CD4-positive, alpha-beta T cell treated with Interleukin-4 for 1 hour (primary cell): ENCODE data around the gene CELF1.

Source experiments
- DNase-seq, 2 donors: peaks; one replicate each; pipeline ENCODE4 v3.0.0-alpha.2; 2020 to 2022

Gene CELF1

GRCh38 chr11:47507563-47508239 lies 45.2 kb downstream of the CELF1 start:
- DNase-seq: no peak

DNA sequence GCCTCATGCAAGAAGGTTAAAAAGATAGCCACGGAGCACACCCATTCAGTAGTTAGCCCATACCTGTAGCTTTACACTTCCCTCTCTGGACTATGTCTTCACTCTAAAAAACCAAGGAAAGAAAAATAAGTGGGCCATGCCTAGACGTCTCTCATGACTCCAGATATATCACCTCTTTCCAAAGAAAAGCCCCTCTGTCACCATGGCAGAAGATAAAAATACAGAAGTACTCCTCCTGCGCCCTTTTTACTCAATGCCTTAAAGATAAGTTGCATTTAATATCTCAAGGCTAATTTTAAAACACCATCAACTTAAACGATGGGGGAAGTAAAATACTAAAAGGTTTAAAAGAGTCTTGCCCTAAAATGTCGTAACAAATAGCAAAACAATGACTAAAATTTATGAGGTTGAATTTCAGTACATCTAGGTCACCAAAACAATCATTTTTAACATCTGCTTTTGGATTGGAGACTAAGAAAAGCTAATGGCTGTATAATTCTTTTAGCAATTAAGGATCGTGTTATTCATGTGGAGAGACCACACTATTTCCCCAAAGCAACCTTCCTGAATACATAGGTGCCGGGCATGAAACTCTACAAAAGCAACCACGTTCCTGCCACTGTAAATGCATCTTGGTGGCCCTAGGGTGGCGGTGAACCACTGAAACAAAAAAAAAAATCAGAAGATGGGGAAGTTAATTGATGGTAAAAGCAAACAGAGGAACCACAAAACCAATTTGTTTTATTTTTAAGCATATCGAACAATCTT lies 46.0 kb downstream of the CELF1 start:
- DNase-seq: no peak

DNA sequence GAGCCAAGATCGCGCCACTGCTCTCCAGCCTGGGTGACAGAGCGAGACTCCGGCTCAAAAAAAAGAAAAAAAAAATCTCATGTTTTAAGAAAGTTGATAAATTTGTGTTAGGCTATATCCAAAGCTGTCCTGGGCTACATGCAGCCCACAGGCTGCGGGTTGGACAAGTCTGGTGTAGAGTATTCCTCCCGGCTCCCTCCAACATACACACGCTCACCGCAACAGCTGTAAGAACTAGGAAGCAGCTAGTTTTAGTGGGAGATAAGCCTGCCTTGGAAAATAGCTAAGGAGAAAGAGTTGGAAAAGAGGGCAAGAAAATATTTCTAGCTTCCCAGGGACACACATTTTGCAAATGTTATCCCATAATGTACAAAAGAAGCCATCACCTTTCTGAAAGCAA lies 46.6 kb downstream of the CELF1 start:
- no peak for DNase-seq

DNA sequence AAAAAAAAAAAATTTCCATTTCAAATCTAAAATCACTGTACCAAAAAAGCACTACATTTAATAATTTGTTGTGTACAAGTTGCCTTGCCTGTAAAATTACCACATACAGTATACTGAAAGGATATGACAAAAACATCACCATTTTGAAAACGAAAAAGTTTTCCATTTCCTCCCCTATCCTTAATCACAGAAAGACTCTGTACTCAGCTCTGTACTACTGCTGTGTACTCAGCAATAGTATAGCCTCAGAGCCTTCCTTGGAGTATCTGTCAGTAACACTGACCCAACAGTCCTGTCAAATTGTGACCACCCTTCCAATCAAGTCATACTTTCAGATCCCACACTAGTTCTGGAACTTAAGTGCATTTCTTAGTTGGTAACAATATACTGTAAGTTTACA lies 48.0 kb downstream of the CELF1 start:
- DNase-seq: no peak

DNA sequence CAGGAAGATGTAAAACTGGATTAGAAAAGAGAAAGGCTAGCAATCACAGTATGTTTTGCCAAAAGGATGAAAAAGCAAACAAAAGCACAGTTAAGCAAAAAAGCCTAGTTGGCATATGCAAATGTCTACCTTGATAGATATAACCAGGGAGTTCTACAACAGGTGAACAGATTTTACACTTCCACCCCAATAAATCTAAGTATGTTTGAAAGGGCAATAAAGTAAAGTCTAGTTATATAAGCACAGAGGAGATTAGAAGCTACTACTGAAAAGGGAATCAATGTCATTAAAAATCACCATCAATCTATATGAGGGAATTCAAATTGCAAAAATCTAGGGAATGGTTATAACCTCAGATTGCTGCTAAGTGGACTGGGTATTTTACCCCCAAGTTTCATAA lies 49.7 kb downstream of the CELF1 start:
- DNase-seq: no peak

DNA sequence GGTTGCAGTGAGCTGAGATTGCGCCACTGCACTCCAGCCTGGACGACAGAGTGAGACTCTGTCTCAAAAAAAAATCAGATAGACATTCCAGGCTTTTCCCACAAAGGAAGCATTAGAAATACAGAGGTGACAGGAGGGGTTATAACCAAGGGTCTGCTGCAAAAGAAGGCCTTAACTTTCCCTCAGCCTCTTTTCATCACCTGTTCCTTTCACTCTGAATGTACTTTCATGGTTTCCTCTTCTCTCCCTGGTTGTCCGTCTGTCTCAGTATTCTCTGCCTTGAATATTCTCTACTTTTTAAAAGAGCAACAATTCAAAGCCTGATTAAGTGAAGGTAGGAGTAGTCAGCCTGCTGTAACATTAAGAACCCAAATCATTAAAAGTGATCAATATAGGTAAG lies 50.2 kb downstream of the CELF1 start:
- DNase-seq: no peak

DNA sequence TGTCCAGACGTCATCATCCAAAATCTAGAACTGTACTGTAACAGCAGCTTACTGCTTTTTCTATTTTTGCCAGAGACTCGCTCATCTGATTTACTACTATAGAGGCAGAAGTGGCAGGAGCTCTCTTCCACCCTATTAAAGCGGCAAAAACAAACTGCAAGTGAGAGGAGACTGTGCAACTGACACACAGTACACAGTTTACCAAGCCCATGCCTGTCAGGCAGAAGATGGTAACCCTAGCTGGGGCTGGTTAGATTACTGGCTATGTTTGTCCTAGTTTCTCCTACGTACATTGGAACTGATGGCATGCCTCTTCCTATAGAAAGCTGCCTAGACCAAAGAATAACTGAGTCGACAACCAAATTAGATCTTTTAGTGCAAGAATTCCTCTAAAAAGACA lies 51.8 kb downstream of the CELF1 start:
- DNase-seq: no peak

DNA sequence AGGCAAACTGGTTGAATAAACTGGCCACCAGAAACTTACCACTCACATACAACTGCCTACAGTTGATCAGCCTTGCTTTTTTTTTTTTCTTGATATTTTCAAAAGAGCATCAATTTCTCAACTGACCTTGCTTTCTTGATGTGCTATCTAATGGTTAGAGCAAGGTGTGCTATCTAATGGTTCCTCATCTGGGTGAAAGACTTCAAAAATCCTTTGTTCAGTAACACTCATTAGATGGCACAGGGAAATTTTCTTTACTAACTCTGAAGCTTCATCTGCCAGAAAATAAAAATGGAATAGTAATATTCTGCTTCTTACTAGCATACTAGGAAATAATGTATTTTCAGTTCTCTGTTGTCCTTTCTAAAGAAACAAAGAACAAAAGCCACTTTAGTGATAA lies 52.8 kb downstream of the CELF1 start:
- no peak for DNase-seq

DNA sequence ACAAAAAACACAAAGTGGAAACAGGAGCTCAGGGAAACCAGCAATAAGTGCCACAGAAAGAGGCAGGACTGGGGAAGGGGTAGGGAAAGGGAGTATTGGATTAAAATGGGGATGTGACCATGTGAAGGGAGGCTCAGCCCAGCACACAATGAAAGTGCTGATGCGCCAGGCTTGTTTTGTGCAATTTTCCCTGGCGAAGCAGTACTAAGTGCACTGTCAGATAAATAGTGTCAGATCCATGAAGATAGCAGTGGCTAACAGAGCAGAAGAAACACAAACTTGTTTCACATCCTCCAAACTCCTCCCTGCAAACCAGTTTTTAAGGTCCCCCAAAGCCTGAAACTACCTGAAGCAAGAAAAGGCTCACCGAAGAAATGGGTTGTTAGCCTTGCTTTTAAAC lies 53.3 kb downstream of the CELF1 start:
- no peak for DNase-seq

DNA sequence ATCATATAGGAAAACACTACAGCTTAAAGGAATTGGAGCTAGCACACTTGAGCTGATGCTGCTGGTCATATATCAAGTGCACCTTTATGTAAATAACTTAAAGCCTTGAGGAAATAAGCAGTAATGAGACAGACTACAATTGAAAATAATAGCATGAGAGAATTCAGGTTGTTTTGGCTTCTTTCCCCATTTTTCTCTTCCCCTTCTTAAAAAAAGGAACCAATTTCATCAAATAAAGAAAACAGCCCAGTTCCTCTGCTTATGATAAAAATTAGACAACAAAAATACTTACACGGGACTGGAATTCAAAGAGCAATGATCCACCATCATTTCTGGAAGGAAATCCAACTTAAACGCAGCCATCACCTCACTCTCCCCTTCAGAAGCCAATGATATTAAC lies 53.8 kb downstream of the CELF1 start:
- no peak for DNase-seq

- no peak for DNase-seq
These were observed 54.3 kb downstream of the CELF1 start for GRCh38 chr11:47498584-47499152.

DNA sequence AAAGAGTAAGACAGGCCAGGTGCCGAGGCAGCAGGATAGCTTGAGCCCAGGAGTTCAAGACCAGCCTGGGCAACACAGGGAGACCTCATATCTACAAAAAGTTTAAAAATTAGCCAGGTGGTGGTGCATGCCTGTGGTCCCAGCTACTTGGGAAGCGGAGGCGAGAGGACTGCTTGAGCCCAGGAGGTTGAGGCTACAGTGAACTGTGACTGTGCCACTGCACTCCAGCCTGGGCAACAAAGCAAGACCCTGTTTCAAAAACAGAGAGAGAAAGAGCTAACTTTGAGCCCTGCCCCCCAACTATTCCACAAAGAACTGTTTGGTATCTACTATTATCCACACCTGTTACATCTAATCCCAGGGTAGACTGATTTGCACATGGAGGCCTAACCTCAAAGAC lies 54.8 kb downstream of the CELF1 start:
- DNase-seq: no peak

- no peak for DNase-seq
These were observed 56.1 kb downstream of the CELF1 start for GRCh38 chr11:47496808-47497207.

DNA sequence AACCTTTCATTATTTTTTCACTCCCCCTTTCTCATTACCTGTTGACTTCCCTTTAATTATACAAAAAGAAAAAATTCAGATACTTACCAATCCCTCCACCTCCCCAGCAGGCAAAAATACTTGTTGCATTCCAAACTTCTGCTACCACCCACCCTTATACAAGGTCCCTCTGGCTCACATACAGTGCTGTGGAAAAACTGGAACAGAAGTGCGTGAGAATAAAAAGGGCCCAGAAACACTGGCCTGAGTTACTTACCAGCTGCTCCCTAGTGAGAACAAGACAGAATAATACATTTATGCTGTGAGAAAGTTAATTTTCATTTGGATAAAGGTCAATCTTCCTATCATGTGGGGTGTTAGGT lies 57.1 kb downstream of the CELF1 start:
- no peak for DNase-seq

- no peak for DNase-seq
These were observed 57.7 kb downstream of the CELF1 start for GRCh38 chr11:47495011-47495855.

DNA sequence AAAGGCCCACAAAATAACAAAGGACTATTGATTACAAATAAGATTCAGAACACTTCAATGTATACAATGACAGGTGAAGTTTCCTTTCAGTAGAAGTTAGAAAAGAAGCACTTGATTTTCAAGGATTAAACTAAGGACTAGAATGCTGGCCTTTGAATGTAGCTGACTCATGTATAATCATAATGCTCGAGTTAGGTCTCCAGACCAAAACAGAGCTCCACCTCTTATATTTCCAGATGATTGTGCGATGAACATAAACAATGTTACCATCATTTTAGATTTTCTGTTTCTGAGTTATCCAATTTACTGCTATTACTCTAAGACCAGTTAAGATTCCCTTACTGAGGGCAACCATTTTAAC lies 63.6 kb downstream of the CELF1 start:
- DNase-seq: no peak

DNA sequence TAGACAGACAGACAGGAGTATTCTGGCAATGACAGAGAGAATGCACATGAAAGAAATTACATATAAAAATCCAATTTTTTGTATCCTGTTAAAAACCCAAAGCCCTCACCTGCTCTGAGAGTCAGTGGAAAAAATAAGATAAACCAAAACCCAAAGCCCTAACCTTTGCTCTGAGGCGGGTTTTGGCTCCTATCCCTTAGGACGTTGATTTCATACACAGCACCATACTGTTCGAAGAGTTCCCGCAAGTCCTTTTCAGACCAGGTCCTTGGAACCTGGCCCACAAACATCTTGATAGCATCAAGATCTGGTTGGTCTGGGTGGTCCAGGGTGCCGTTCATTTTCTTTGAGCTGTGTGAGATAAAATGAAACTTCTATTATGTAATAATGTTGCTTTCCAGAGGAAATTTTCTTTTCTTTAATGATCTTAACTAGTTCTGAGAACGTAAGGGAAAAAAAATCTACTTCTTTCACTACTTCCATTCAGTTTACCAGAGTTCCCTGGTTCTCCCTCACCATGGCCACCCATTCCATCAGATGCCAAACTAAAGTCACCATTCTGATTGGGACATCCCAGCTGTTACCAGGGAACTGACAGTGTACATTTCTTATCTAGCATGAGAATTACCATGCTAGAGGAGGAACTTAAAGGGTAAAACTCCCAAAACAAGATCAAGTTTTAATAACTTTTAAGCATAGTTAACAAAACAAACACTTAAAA lies 64.1 kb downstream of the CELF1 start:
- DNase-seq: no peak

- DNase-seq: no peak
These were observed 64.8 kb downstream of the CELF1 start for GRCh38 chr11:47488111-47488510.

- DNase-seq: no peak
These were observed 65.5 kb downstream of the CELF1 start for GRCh38 chr11:47487421-47487820.

GRCh38 chr11:47485107-47485506 lies 67.8 kb downstream of the CELF1 start:
- no peak for DNase-seq

DNA sequence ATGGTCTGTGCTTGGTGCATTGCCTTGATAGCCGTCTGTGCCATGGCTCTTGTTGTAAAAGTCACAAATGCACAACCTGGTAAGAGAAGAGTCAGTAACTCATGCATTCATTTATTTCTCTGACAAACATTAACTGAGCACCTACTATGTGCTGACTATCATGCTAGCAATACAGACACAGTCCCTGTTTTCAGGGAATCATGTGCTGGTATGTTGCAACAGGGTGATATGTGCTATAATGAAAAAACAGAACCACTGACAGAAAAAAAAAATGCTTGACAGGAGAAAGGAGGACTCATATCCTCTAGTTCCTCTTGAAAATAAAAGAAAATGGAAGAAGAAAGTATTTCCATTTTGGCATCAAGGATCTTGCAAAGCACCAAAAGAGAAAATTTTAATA lies 69.5 kb downstream of the CELF1 start:
- no peak for DNase-seq

DNA sequence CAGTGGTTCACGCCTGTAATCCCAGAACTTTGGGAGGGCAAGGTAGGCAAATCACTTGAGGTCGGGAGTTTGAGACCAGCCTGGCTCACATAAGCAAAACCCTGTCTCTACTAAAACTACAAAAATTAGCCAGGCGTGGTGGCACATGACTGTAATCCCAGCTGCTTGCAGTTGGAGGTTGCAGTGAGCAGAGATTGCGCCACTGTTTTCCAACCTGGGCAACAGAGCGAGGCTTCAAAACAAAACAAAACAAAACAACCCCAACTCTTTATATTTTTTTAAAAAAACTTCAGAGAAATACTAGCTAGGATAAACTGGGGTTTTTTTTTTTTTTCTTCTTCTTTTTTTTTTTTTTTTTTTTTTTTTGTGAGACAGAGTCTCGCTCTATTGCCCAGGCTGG lies 72.2 kb downstream of the CELF1 start:
- no peak for DNase-seq
